ENCODE data around the gene ALDH1L1.

ALDH1L1 gene

DNA sequence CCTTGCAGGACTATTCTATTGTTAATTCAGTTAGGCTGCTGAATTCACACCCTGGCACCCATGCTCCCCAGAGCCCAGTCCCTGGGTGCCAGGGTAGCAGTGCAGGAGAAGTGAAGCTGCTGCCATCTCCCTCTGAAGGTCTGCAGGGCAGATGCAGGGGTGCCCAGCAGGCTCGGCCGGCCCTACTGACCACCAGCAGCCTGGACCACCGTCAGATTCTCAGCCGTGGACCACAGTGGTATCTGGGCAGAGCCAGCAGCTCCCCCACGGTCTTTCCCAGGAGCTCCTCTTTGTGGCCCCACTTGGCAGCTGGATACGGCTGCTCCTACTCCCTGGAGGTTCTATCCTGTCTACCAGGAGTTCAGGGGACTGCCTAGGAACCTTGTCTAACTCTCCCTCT is 46.8 kb downstream of the ALDH1L1 start:
- no peak for DNase-seq

- DNase-seq, result no peak
Measured at GRCh38 chr3:126132751-126133511, 47.5 kb downstream of the ALDH1L1 start.

GRCh38 chr3:126131881-126132750 is 48.3 kb downstream of the ALDH1L1 start:
- DNase-seq, result no peak

- no peak for DNase-seq
Measured at GRCh38 chr3:126130981-126131745, 49.2 kb downstream of the ALDH1L1 start.

DNA sequence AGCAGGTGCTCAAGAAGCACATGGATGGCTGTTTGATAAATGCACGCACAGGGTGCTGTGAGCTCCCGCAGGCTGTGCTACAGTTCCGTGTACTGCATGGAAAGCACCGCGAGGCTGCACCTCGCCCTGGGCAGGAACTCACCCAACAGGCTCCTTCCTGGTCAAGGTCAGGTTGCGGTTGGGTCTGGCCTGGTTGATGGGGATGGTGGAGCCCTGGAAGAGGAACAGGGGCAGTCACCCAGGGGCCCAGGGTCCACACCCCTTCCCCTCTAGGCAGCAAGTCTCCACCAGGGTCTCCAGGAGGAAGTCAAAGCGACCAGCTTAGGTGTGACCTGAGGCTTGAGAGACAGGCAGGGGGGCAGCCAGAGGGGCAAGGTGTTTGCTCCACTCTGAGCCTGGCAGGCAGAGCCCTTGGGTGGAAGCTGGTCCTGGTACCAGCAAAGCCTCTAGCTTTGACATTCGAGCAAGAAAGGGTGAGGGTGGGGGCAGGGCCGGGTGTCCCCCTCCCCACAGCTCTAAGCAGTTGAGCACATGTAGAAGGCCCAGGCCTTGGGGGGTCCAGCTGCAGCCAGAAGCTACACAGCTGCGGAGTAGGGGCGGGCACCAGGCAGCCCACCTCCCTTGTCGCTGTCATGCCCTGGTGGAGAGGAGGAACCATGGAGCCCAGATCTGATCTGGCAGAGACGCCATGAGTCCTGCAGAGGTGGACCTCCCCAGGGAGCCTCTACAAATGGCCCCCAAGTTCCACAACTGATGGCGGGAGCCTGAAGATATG is 50.1 kb downstream of the ALDH1L1 start:
- no peak for DNase-seq

DNA sequence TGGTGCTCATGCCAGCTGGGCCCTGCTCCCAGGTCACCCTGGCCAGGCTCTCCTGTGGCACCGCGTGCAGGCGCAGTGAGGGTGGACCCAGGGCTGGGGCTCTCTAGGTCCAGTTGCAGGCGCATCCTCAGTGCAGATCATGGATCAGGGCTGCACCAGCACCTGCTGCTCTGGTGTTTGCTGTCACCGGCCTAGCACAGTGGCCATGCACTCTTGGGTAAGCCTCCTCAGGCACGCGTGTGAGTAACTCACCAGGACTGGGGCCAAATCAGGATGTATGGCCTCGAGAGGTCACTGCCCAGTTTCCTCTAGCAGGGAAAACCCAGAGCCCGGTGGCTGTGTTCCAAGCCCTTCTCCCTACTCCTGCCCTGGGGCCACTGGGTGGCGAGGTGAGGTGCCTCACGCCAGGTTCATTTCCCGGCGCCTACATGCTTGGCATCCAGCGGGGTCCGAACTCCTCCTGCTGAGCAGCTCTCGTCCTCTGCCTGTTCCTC is 50.9 kb downstream of the ALDH1L1 start:
- DNase-seq, result no peak

DNA sequence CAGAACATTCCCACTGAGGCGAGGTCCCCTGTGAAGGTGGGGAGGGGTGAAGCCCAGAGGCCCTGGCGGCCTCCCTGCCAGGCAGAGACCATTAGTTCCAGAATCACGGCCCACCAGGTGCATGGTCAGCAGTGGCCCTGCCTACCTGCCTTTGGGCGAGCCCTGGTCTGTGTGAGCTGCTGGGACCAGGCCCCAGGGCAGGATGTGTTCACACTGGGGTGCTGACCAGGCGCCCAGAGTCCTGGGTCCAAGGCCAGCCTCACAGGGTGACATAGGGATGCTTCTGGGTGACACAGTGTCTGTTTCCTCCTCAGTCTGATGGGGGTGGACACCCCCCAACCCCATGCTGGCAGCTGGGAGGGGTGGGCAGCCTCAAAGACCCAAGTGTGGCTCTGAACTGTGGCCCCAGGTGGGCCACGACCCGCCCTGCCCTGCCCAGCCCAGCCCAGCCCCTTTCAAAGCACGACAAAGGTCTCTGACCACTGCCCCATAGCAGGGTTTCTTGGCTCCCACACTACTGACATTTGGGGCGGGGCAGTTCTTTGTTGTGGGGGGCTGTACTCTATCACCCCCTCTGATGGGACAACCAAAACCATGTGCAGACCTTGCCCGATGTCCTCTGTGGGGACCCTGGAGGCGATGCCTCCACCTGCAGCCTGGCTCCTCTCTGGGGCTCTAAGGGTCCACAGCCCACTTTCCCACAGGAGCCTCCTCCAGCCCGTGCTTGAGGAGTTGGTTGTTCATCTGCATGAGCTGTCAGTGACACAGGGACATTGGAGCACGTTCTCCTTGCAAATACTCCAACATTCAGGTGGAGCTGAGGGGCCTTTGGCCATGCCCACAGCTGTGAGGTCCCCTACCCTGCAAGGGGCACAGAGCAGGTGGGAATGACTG is 51.6 kb downstream of the ALDH1L1 start:
- no peak for DNase-seq

GRCh38 chr3:126127904-126128303 is 52.5 kb downstream of the ALDH1L1 start:
- DNase-seq, result no peak

DNA sequence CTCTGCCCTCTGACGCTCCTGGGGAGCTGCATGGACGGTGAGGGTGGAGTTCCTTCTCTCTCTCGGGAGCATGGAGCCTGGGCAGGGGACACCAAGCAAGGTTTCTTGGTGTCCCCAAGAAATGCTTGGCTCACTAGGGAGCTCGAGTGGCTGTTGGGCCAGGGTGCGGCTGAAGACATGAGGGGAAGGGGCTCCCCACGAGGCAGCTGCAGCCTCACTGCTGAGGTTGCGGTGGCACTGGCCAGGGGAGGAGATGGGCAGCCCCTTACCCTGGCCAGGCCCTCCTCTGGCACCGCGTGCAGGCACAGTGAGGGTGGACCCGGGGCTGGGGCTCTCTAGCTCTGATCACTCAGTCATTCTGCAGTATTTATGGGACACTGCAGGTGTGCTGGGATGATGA is 52.9 kb downstream of the ALDH1L1 start:
- DNase-seq, result no peak

DNA sequence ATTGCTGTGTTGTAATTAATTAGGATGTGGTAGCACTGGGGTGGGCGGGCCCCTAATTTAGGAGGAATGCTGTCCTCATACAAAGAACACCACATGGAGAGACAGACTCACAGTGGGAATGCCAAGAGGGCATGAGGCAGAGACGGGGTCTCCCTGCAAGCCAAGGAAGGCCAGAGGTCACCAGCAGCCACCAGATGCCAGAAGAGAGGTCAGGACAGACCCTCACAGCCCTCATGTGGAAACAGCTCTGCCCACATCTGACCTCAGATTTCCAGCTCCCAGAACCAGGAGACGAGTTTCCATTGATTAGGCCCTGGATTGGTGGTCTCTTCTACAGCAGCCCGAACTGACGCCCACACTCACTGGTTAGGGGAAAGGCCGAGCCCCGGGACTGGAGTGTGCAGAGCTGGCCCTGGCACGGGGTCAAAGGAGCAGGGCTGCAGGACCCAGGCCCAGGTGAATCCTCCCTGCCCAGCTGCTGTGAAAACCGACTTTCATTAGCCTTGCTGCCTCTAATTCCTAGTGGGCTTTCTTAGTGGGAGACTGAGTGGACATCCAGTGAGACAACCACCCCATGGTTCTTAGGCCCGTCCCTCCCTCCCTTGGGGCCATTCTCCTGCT is 53.5 kb downstream of the ALDH1L1 start:
- no peak for DNase-seq

DNA sequence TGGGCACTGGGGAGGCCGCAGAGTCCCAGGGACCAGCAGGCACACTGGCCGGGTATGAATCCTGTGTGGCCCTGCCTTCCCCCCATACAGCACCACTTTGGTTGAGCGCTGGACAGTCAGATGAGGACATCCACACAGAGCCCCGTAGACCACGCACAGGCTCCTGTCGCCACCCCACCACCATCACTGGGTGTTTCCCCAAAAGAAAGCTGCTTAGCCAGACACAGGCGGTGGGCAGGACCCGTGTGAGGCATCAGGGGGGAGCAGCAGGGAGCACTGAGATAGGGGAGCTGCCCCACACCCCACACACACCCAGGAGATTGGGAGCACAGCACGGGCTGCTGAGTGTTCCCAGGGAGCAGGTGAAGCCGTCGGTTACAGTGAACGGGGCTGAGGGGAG is 54.1 kb downstream of the ALDH1L1 start:
- no peak for DNase-seq

DNA sequence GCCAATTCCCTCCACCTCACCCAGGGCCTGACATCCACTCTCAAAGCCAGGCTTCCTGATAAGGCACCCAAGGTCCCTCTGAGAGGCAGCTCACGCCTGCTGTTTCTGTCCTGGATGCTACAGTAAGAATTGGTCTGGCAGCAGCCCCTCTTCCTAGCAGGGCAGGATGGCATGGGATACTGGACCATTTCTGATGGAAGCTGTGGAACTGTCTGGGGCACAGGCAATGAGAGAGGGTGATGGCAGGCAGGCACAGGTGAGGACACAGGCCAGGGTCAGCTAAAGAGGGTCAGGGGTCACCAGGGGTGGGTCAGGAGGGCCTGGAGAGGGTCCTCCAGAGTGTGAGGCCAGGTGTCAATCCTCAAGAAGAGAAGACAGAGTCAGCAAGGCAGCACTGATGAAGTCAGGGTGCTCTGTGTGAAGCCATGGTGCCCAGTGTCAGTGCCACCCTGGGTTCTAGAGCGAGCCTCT is 54.6 kb downstream of the ALDH1L1 start:
- no peak for DNase-seq

GRCh38 chr3:126125341-126125740 is 55.0 kb downstream of the ALDH1L1 start:
- DNase-seq, result no peak

DNA sequence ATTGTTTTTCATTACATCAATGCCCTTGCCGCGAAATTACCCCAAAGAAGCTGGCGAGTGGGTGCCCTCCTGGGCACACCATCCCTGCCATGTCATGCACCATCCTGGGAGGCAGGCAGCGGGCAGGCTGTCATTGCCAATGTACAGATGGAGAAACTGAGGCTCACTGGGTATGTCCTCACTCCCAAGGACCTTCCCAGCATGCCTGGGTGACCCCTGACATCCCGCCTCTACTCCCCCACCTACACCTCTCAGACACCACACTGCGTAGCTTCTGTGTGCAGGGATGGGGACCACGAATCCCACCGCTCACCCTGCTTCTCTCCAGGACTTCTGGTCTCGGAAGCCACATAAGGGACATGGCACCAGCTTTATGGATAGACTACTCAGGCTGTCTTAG is 55.5 kb downstream of the ALDH1L1 start:
- DNase-seq, result no peak

DNA sequence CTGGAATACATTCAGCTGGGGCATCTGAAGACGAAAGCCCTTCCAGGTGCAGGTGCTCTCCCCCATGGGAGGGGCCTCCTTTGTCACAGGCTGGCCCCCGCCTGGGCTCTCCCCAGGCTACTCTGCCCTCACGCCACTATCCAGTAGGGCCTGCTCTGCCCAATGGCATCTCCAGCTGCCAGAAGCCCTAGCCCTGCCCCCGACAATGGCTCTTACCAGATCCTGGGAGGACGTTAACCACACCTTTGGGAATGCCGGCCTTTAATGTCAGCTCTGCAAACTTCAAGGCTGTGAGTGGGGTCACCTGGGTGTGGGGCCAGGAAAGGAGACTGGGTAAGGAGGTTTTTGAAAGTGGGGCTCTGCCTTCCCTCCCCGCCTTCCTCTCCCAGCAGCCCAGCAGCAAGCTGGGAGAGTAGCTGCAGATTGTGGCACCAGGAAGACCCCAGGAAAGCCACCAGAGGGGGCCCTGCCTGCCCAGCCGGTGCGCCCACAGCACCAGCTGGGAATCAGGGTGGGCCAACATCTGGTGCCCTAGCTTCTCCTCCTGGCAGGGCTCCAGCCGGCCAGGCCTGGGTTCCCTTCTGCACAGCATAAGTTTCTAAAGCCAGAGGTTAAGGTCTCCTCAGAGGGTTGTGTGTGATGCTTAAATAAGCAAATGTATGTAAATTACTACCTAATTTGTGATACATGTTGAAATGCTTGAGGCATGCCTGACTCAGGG is 56.1 kb downstream of the ALDH1L1 start:
- DNase-seq, result no peak

DNA sequence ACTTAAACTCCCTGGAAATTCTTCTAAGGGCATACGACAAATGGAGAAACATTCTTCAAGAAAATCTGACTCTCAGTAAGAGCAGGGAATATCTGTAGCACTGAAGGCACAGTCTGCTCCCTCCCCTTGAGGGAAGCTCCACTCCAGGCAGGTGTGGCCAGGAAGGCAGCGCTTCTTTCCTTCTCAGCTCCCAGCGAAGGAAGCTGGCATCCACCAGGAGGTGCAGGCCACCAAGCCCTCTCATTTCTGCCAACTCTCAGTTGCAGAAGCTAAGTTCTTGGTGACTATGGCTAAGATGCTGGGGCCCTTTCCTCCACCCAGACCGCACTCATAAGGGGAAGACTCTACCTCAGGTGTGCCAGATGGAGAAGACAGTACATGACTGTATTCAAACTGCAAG is 58.8 kb downstream of the ALDH1L1 start:
- no peak for DNase-seq

DNA sequence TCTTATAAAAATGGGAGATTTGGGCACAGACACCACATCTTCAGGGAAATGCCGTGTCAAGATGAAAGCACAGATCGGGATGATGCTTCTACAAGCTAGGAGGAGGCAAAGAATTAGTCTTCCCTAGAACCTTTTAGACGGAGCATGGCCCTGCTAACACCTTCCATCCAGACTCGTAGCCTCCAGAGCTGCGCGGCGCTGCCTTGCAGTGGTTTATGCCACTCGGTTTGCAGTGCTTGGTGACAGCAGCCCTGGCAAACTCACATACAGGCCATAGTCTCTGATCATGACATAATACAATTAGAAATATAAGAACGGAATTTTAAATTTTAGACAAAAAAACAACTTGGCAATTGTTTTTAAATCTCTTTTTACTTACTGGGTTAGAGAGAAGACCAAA is 59.3 kb downstream of the ALDH1L1 start:
- no peak for DNase-seq

DNA sequence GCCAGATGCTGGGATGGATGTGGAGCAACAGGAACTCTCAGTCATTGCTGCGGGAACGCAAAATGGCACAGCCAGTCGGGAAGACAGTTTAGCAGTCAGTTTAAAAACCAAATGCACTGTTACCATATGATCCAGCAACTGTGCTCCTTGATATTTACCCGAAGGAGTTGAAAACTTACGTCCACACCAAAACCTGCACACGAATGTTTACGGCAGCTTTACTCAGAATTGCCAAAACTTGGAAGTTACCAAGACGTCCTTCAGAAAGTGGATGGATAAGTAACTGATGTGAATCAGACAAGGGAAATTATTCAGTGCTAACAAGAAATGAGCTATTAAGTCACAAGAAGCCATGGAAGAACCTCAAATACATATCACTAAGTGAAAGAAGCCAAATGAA is 60.4 kb downstream of the ALDH1L1 start:
- DNase-seq, result no peak

DNA sequence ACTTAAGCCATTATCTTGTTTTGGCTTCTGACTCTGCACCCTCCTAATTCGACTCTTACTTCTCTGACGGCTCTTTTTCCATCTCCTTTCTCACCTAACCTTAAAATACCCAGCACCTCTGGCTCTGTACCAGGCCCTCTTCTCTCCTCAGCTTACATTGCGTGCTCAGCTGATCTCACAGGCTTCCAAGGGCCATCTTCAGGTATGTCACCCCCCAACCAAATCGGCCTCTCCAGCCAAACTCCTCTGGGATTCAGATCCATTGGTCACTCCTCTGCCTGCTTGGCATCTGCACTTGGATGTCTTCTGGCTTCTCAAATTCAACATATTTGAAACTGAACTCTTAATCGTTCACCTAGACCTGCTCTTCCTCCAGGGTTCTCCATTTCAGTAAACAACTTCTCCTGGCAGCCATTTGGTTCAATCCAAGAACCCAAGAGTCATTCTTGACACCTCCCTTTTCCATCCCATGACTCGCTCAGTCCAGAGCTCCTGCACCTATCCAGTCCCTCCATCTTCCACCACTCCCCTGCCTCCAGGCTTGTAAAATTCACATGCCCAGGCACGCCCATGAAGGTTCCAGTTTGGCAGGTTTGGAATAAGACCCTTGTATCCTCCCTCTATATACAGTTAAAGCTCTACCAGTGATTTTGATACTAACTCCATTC is 61.2 kb downstream of the ALDH1L1 start:
- DNase-seq, result no peak

Data from T-helper 2 cell (primary cell).